HuH-7 (cell line): ENCODE results near the gene OR5K2.

Source experiments
- DNase-seq: peaks from one replicate; pipeline ENCODE4 v3.0.0; 2011; ENCODE audit warnings: low spot score

Gene OR5K2

DNA sequence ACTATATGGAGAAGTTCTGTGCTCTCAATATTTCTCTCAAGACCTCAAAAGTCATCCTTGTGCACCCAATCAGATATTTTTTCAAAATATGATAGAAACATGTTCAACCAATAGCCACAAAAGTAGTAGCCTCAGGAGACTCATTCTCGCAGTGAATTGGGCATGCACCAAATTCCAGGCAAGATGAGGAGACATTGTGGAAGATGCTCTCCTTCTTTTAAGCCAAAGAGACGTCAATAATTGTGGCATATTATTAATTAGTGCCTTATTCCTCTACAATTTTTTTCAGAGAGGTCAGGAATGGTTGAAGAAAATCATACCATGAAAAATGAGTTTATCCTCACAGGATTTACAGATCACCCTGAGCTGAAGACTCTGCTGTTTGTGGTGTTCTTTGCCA, at the start of gene OR5K2:
Gene OR5K2, plus strand, starts transcription at position 301 of the 400 bp plus-strand sequence. Its CDS starts 0 bp downstream, at position 301.
- no peak for DNase-seq

- no peak for DNase-seq
Measured at GRCh38 chr3:98449606-98450193, 47.8 kb upstream of the OR5K2 start.

- DNase-seq = no peak
Measured at GRCh38 chr3:98450372-98450771, 47.1 kb upstream of the OR5K2 start.

- no peak for DNase-seq
Measured at GRCh38 chr3:98453827-98454226, 43.7 kb upstream of the OR5K2 start.

GRCh38 chr3:98454929-98455328, 42.6 kb upstream of the OR5K2 start:
- no peak for DNase-seq

DNA sequence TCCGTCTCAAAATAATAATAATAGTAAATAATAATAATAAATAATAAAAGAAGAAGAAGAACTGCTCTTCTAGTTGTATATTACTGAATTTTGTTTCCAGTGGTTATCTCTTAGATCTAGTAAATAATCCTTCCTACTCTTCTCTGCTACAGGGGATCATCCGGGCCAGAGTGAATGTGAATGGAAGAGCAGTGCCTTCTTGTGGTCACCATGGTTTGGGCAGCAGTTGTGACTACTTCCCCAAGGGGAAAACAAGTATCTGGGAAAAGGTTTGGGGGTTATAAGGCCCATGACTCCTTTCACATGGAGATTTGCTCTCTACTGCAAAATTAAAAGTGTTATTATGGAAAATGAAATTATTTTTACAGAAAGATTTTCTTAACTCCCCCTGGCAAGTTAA, 39.9 kb upstream of the OR5K2 start:
- DNase-seq = no peak

DNA sequence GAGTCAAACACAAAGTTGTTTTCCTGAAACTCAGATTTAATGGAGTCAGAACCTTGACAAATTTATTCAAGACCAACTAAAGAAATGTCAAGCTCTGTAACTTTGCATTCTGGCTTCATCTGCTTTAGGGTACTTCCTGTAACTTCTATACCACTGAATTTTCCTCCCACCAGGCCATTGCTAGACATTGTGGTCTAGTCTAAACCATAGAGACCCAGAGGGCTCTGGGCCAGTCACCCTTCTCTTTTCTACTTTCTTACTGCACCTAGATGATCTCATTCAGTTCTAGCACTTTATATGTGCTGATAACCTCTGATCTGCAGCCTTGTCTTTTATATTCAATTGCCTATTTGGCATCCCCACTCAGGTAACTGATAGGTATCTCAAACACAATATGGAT, 37.3 kb upstream of the OR5K2 start:
- DNase-seq = no peak

GRCh38 chr3:98462901-98463300, 34.6 kb upstream of the OR5K2 start, which contains the start of gene OR5K1:
TSS of gene OR5K1 (plus strand) at chr3:98463201. CDS start at chr3:98469577, 6,376 bp downstream.
- DNase-seq = no peak

DNA sequence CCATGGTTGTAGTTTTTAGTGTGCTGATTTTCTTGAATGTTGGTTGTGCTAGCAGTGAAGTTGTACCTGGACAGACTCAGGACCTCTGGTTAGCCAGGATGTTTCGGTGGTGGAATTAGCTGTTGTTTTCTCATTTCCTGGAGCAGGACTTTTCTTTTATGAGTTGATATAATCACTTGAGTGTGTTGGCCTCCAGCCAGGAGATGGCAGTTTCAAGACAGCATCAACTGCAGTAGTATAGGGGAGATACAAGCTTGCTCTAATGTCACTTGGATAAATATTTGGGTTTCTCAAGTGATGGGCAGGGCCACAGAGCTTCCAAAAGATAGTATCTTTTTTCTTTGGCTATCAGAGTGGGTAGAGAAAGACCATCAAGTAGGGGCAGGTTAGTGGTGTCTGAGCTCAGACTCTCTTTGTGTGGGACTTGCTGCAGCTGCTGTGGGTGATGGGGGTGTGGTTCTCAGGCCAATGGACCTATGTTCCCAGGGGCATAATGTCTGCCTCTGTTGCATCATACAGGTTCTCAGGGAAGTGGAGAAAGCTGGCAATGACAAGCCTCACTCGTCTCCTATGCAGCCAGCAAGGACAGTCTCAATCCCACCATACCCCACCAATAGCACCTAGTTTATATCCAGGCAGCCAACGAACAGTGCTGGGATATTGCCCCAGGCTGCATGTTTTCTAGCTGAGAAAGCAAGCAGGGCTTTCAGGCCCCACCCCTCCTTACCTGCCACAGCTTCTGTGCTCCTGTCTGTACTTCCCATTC, 14.6 kb upstream of the OR5K2 start:
- no peak for DNase-seq

GRCh38 chr3:98483626-98484025, 13.9 kb upstream of the OR5K2 start:
- DNase-seq = no peak

DNA sequence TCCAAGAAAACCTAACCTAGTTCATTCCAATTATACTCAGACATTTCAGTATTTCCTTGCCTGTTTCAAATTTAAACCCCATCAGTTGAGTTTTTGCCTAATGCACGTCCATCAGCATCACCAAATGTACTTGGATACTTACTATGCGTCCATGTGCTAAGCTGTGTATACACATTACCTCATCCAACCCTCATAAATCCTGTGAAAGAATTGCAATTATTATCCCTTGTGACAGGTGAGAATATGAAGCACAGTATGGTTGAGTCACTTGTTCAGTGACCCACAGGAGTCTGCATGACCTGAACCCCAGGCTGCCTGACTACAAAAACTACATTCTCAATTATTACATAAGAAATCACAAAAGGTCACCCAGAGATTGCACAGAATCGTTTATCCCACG, 2.5 kb downstream of the OR5K2 start:
- no peak for DNase-seq

- DNase-seq = no peak
Measured at GRCh38 chr3:98501270-98501669, 3.8 kb downstream of the OR5K2 start.

GRCh38 chr3:98501863-98502576, 4.5 kb downstream of the OR5K2 start:
- no peak for DNase-seq

DNA sequence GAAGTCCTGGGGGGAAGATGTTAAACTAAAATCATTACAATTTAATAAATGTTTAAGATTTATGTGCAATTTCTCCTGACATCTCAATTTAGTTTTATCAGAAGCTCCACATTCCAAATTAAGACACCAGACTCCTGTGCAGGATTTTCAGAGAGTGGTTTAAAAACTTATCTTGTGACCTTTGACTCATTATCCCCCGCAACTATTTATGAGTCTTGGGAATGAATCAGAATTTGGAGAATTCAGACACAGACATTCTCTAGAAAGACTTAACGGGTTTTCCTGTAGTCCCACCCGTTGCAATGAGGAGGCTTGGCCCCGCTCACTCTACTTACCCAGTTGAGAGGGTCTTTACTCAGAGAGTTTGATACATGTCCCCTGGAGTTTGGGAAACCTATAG, 7.1 kb downstream of the OR5K2 start:
- DNase-seq = no peak

GRCh38 chr3:98508582-98508981, 11.1 kb downstream of the OR5K2 start:
- no peak for DNase-seq

DNA sequence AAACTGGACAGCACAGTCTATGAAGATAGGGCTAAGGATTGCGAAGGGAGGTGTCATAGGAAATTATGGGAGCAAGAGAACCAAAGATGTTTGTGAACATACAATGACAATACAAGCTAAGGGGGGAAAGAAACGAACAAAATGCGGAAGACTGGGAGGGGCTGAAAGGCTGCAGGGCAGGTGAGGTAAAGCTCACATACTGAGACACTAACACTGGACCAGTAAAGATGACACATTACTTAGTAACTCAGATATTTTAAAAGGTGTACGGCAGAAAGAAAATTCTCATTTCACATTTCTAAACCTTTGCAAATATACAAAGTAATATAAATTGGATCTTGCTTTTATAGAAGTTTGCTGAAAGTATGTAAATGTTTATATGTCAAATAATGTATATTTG, 15.1 kb downstream of the OR5K2 start:
- no peak for DNase-seq

DNA sequence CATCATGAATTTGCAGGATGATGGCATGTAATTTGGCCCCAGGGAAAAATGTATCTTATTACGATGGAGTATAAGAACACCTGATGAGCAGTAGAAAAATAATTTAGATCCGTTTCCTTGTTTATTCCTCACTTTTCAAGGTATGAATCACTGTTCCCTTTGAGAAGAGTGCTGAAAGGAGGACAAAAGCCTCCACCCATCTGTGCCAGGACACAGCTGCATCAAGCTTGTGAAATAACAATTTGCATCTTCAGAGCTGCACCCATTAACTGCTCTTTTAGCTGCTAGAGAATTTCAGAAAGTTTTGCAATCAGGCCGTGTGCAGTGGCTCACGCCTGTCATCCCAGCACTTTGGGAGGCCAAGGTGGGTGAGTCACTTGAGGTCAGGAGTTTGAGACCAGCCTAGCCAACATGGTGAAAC, 15.6 kb downstream of the OR5K2 start:
- no peak for DNase-seq

GRCh38 chr3:98513736-98514135, 16.3 kb downstream of the OR5K2 start:
- no peak for DNase-seq

- no peak for DNase-seq
Measured at GRCh38 chr3:98514948-98515347, 17.5 kb downstream of the OR5K2 start.

DNA sequence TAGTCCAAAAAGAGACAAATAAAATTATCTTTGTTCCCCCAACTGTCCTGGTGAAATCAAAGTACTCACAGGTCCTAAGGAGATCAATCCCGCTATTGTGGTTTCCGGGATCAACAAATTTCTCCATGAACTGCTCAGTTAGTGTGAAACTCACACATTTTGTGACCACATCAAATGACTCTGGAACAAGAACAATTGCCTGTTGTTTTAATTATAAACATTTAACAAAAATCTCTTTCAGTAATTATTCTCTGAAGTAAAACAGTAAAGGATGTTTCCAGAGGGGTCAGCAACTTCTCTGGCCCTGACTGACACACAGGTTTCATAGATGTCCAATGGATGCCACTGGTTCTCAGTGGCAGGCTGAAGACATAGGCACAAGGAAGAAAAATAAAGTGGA, 21.3 kb downstream of the OR5K2 start:
- DNase-seq = no peak

DNA sequence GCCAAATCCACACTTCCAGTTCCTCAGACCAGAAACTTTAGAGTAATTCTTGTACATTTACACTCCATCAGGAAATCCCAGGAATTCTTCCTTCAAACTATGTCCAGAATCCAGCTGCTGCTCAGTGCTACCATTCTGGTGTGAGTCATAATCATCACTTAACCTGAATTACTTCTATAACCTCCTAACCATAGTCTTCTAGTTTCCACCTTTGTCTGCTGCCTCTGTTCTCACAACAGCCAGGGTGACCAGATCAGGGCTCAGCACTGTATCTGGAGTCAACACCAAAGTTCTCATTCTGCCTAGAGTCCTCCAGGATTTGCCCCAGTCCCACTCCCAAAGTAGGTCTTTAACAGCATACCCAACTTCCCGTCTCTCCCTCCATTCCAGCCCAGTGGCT, 21.9 kb downstream of the OR5K2 start:
- no peak for DNase-seq

- peak; percentile 41 for DNase-seq
Measured at GRCh38 chr3:98521897-98522543, 24.5 kb downstream of the OR5K2 start.
